HepG2 (cell line): Measurements from ENCODE around the gene FPR3. TPM values are rescaled to one million over a fixed set of nuclear protein-coding genes. Genes with fewer than 3 reads are reported as not detected.

ENCODE experiments used
- ATAC-seq: fragments of 200-7000 bp; cut with Tn5 transposase; 3 replicates; pipeline ENCODE4 v1.9.1; 2020; ENCODE audit warnings: mild to moderate bottlenecking, moderate library complexity
- BruUV-seq: library from RNA; stranded (reverse); fragments of 400-500 nt; replicated peaks from 2 replicates; lab custom pipeline; 2021; lab: Mats Ljungman, UMichigan
- CTCF ChIA-PET: fragments of 300-600 bp; formaldehyde crosslinking; extraction: SDS; loops from one replicate; lab custom pipeline; 2021; ENCODE audit warnings: low total read pairs, inconsistent platforms, low intra/inter-chr PET ratio; lab: Yijun Ruan, JAX
- POLR2A ChIA-PET: fragments of 350-600 bp; sonication (Branson Sonifier 250); formaldehyde crosslinking; loops from one replicate; lab custom pipeline; 2020; ENCODE audit warnings: antibody characterized with exemption, inconsistent platforms; lab: Yijun Ruan, JAX
- DNase-seq: peaks from one replicate; pipeline ENCODE4 v3.0.0-alpha.2; 2015; ENCODE audit warnings: low spot score
- FAIRE-seq: peaks from 3 replicates; lab custom pipeline; 2011; peaks lifted over from hg19 to GRCh38; lab: Jason Lieb, UNC
- H2AFZ ChIP-seq: one replicate; pipeline ENCODE4 v1.6.1; 2011; ENCODE audit warnings: low read length, inconsistent platforms
- H3K27ac ChIP-seq: fragments of 300-600 bp; 3 replicates; pipeline ENCODE4 v1.8.0; 2011; ENCODE audit warnings: mixed run types, mild to moderate bottlenecking, mixed read lengths, low read length, inconsistent platforms; ENCODE audit not compliant: insufficient read depth; ENCODE audit errors: extremely low read length
- H3K27me3 ChIP-seq, 2 experiments: fragments of 200-600 bp in 1 of 2; 2 replicates in 1 of 2; 3 replicates in 1 of 2; pipeline versions ENCODE4 v1.6.0 to v1.8.0; 2011; ENCODE audit warnings: low read length in 2 of 2, mild to moderate bottlenecking in 2 of 2, moderate library complexity in 2 of 2, inconsistent platforms in 1 of 2; ENCODE audit not compliant: insufficient read depth in 2 of 2, control insufficient read depth in 1 of 2
- H3K36me3 ChIP-seq, 2 experiments: fragments of 200-600 bp in 1 of 2; replicated peaks in 1 of 2; 2 replicates in 1 of 2; 3 replicates in 1 of 2; pipeline versions ENCODE4 v1.5.1 to v1.8.0; 2011; ENCODE audit warnings: low read length in 2 of 2, inconsistent platforms in 1 of 2; ENCODE audit not compliant: insufficient read depth in 2 of 2, control insufficient read depth in 1 of 2
- H3K4me1 ChIP-seq: 2 replicates; pipeline ENCODE4 v1.5.1; 2012; ENCODE audit warnings: low read length, inconsistent platforms; ENCODE audit not compliant: insufficient read depth
- H3K4me2 ChIP-seq: 2 replicates; pipeline ENCODE4 v1.6.0; 2011; ENCODE audit warnings: low read depth, low read length, inconsistent platforms
- H3K4me3 ChIP-seq, 3 experiments: fragments of 200-600 bp in 1 of 3; sonication (generic), shearing (Covaris generic) in 1 of 3; replicated peaks in 1 of 3; 2 replicates each; pipeline ENCODE4 v1.5.1; 2011 to 2016; ENCODE audit warnings: low read length in 3 of 3, inconsistent platforms in 2 of 3, low read depth in 2 of 3, mild to moderate bottlenecking in 2 of 3, control low read depth in 1 of 3, mixed read lengths in 1 of 3; ENCODE audit not compliant: insufficient read depth in 1 of 3
- H3K79me2 ChIP-seq: one replicate; pipeline ENCODE4 v1.6.1; 2011; ENCODE audit warnings: low read length, inconsistent platforms; ENCODE audit not compliant: insufficient read depth
- H3K9ac ChIP-seq: 2 replicates; pipeline ENCODE4 v1.6.0; 2011; ENCODE audit warnings: mild to moderate bottlenecking, low read depth, low read length, inconsistent platforms; ENCODE audit not compliant: insufficient read depth
- H3K9me3 ChIP-seq: 2 replicates; pipeline ENCODE4 v1.5.1; 2012; ENCODE audit warnings: mild to moderate bottlenecking, low read length
- H4K20me1 ChIP-seq: 2 replicates; pipeline ENCODE4 v1.6.0; 2011; ENCODE audit warnings: inconsistent platforms, mild to moderate bottlenecking, low read length, moderate library complexity; ENCODE audit not compliant: insufficient read depth
- EZH2 ChIP-seq: conservative IDR thresholded peaks from 2 replicates; pipeline ENCODE4 v1.6.1; 2012; ENCODE audit warnings: mild to moderate bottlenecking, low read depth, low read length, moderate library complexity
- FOXK2 ChIP-seq: fragments of 450-650 bp; IDR thresholded peaks from 2 replicates; pipeline ENCODE4 v1.6.1; 2016
- HNRNPH1 ChIP-seq: fragments of 200-400 bp; formaldehyde crosslinking; optimal IDR thresholded peaks from 2 replicates; pipeline ENCODE3; 2017; ENCODE audit warnings: mild to moderate bottlenecking, low read depth, low read length
- KLF15 ChIP-seq: sonication (generic); formaldehyde crosslinking; IDR thresholded peaks from 2 replicates; pipeline ENCODE4 v1.8.1; 2023; ENCODE audit warnings: borderline replicate concordance, mild to moderate bottlenecking, inconsistent platforms, missing genetic modification reagents, mixed read lengths
- MEIS2 ChIP-seq: sonication (generic); formaldehyde crosslinking; IDR thresholded peaks from 2 replicates; pipeline ENCODE4 v1.9.0; 2021; ENCODE audit warnings: mild to moderate bottlenecking, missing genetic modification reagents
- ZBTB25 ChIP-seq: IDR thresholded peaks from 2 replicates; pipeline ENCODE4 v1.6.1; 2018; ENCODE audit warnings: missing genetic modification reagents
- ZBTB37 ChIP-seq: sonication (generic); formaldehyde crosslinking; IDR thresholded peaks from 2 replicates; pipeline ENCODE4 v1.4.0; 2020; ENCODE audit warnings: mild to moderate bottlenecking, missing genetic modification reagents
- ZFP1 ChIP-seq: IDR thresholded peaks from 2 replicates; pipeline ENCODE4 v1.6.1; 2016
- ZNF230 ChIP-seq: sonication (generic); formaldehyde crosslinking; IDR thresholded peaks from 2 replicates; pipeline ENCODE4 v1.4.0; 2020; ENCODE audit warnings: mild to moderate bottlenecking, missing genetic modification reagents
- ZNF777 ChIP-seq: sonication (generic); formaldehyde crosslinking; IDR thresholded peaks from 2 replicates; pipeline ENCODE4 v1.4.0; 2020; ENCODE audit warnings: missing genetic modification reagents
- ZNF782 ChIP-seq: sonication (generic); formaldehyde crosslinking; IDR thresholded peaks from 2 replicates; pipeline ENCODE4 v1.4.0; 2020; ENCODE audit warnings: missing genetic modification reagents, mild to moderate bottlenecking, borderline replicate concordance
- WGBS: methylation state at CpG from one replicate; pipeline ENCODE4 v1.1.6; 2017; ENCODE audit warnings: low lambda C conversion rate; 5-methylcytosine and 5-hydroxymethylcytosine counted together
- in situ Hi-C: cut with HindIII; loops from 2 replicates; pipeline ENCODE4 v1.10.0; 2017; ENCODE audit warnings: low pct_unique_long_range_greater_than_20kb; ENCODE audit not compliant: extremely low pct_ligation_motif_present
- intact Hi-C: fragments of 100-400 bp; cut with micrococcal nuclease; formaldehyde crosslinking; loops from one replicate; pipeline ENCODE4 v1.10.0; 2022; ENCODE audit not compliant: unreplicated experiment
- polyA plus RNA-seq, 8 experiments: library from polyadenylated mRNA; depleted of rRNA in 3 of 8; stranded (reverse) in 7 of 8; unstranded in 1 of 8; fragments of >200 nt; fragmentation: Illumina TruSeq in 4 of 8; extraction: Trizol in 4 of 8; gene quantifications; 2 replicates each; pipeline versions ENCODE4 v1.2.1 to v1.2.3, GENCODE V29; 2011 to 2016; ENCODE audit warnings: low read depth in 4 of 8, missing spikeins in 1 of 8, mixed read lengths in 1 of 8; ENCODE audit not compliant: insufficient read depth in 1 of 8
- total RNA-seq, 5 experiments: library from RNA; depleted of rRNA; stranded (reverse); fragments of >200 nt; fragmentation: Illumina TruSeq; extraction: Trizol; gene quantifications; 2 replicates each; pipeline ENCODE4 v1.2.3, GENCODE V29; 2016; ENCODE audit warnings: low read depth in 1 of 5

Gene FPR3
- total and polyA plus RNA-seq, 2 of the 13 experiments (the other 11 are each of a cell fraction or from before 2014, with no cell fraction given), result not detected

GRCh38 chr19:51793994-51794393 is 963 bp upstream of the FPR3 start (continued):
- TF ChIP-seq MEIS2 (no peak), ZNF782 (no peak), EZH2 (no peak)

GRCh38 chr19:51796195-51796679 is 1.3 kb downstream of the FPR3 start:
- Histone ChIP-seq H2AFZ (no peak overlapping the region), H4K20me1 (no peaks in the 10 kb centered on the region)
- 49% methylated on average over 8 of the region's 8 CpGs for WGBS
- FAIRE-seq, result no peak
- no peak for TF ChIP-seq FOXK2
- no peak for TF ChIP-seq ZBTB37 (CRISPR knock-in tag)
- TF ChIP-seq ZNF230 (CRISPR knock-in tag), result no peak
- no peak for TF ChIP-seq KLF15 (CRISPR knock-in tag)
- no peak for TF ChIP-seq ZNF777 (CRISPR knock-in tag)
- TF ChIP-seq HNRNPH1, result no peak
- TF ChIP-seq ZFP1 (CRISPR knock-in tag), result no peak
- no peak for TF ChIP-seq ZBTB25 (CRISPR knock-in tag)
- TF ChIP-seq, all 625 proteins: peak for 0
- H3K36me3 ChIP-seq, result no peaks in the 10 kb centered on the region
- in situ Hi-C loops (no loop called here), intact Hi-C loops (no loop called here)
- ChIA-PET POLR2A (no interaction called here), CTCF (no interaction called here)
- no peak overlapping the region for H3K27ac ChIP-seq
- DNase-seq (no peak), ATAC-seq (no peak)
- peaks cover 7% of the 10 kb centered on the region; the same call in 1 of the 2 replicates for H3K9me3 ChIP-seq
- H3K79me2 ChIP-seq, result no peaks in the 10 kb centered on the region
- no TSS peak for BruUV-seq
- H3K4me1 ChIP-seq, result peaks cover 10% of the 10 kb centered on the region; the same call in 1 of the 2 replicates
- no peak overlapping the region for H3K9ac ChIP-seq
- no peak overlapping the region for H3K4me2 ChIP-seq
- no peaks in the 10 kb centered on the region for H3K27me3 ChIP-seq
- H3K4me3 ChIP-seq, result no peak overlapping the region
